Measurements from ENCODE around the gene CKAP4.
"Not testable (repeated sequence)": the region's sequence is repeated elsewhere in the genome, so short reads cannot be mapped to it uniquely, and the experiment has no call there.

CKAP4 gene, protein sequence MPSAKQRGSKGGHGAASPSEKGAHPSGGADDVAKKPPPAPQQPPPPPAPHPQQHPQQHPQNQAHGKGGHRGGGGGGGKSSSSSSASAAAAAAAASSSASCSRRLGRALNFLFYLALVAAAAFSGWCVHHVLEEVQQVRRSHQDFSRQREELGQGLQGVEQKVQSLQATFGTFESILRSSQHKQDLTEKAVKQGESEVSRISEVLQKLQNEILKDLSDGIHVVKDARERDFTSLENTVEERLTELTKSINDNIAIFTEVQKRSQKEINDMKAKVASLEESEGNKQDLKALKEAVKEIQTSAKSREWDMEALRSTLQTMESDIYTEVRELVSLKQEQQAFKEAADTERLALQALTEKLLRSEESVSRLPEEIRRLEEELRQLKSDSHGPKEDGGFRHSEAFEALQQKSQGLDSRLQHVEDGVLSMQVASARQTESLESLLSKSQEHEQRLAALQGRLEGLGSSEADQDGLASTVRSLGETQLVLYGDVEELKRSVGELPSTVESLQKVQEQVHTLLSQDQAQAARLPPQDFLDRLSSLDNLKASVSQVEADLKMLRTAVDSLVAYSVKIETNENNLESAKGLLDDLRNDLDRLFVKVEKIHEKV

DNA sequence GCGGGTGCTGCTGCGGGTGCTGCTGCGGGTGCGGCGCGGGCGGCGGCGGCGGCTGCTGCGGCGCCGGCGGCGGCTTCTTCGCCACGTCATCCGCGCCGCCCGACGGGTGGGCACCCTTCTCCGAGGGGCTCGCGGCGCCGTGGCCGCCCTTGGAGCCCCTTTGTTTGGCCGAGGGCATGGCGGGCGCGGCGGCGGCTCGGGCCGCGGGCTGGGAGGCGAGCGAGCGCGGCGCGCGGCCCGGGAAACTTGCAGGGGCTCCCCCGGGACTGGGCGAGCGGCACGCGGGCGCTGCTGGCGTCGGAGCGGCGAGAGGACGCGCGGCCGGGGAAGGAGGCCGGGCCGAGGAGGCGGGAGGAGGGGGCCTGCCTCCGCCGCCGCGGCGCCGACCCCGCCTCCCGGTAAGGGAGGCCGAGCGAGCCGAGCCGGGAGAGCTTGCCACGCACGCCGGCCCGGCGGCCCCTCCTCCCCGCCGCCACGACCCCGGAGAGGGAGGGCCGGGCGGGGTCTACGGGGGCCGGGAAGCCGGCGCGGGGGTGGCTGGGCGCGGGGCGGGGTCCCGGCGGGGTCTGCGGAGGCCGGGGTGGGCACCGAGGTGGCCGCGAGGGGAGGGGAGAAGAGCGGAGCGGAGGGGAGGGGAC, at the start of gene CKAP4:
Gene CKAP4 (minus strand): TSS at position 347 of the 638 bp plus-strand sequence. CDS start 169 bp downstream, at position 178.
- no peak for DNase-seq

GRCh38 chr12:106297075-106297474, 49.3 kb upstream of the CKAP4 start:
- DNase-seq: no peak

GRCh38 chr12:106296179-106296877, 48.5 kb upstream of the CKAP4 start:
- no peak for DNase-seq

GRCh38 chr12:106292339-106292738, 44.5 kb upstream of the CKAP4 start:
- no peak for DNase-seq

- no peak for DNase-seq
Measured at GRCh38 chr12:106291342-106291741, 43.5 kb upstream of the CKAP4 start.

GRCh38 chr12:106290666-106291065, 42.8 kb upstream of the CKAP4 start:
- no peak for DNase-seq

DNA sequence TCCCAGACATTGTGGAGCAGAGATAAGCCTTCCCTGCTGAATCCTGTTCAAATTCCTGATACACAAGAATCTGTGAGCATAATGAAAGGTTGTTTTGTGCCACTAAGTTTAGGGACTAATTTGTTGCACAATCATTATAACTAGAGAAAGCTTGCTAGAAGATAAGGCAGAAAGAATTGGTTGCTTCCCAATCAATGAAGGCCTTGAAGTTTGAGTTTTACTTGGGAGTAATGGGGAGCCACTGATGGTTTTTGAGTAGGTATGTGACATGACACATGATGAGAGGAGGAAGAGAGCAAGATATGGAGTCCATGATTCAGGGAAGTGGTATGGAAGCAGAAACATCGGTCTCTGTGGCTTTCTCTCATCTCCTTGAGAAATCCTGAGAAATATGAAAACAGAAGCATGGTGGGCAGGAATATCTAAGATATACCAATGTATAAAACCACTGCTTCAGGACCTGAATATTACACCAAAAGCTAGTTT, 41.4 kb upstream of the CKAP4 start:
- no peak for DNase-seq

- no peak for DNase-seq
Measured at GRCh38 chr12:106288494-106289195, 40.8 kb upstream of the CKAP4 start.

DNA sequence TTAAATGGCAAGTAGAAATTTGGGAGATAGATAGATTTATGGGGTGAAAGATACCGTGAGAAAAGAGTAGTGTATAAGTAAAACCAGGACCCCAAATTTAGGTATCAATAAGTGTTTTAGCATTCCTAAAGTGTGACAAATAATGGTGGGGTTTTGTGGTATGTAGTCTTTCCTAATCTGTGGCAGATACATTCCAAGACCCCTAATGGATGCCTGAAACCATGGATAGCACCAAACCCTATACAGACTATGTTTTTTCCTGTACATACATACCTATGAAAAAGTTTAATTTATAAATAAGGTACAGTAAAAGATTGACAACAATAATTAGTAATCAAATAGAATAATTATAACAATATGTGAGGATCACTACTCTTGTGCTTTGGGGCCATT, 40.3 kb upstream of the CKAP4 start:
- no peak for DNase-seq

GRCh38 chr12:106287364-106287763, 39.5 kb upstream of the CKAP4 start:
- no peak for DNase-seq

- not testable (repeated sequence) for DNase-seq
Measured at GRCh38 chr12:106286576-106287162, 38.8 kb upstream of the CKAP4 start.

DNA sequence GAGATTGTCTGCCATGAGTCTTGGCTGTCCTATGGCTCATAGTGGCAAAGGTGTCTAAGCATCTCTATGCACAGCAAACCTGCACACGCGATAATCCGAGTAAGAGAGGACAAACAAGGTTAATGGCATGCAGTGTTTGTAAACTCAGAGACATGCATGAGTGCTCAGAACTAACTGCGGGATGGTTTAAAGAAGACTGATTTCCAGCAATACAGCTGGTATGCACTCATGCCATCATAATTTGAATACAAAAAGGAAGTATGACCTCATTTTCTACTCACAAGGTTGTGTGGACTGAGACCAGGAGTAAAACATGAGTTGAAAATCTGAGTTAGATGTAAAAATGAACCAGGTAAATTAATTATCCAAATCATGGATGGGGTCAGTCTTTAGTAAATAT, 38.2 kb upstream of the CKAP4 start:
- DNase-seq: no peak

GRCh38 chr12:106284358-106285105, 36.7 kb upstream of the CKAP4 start:
- no peak for DNase-seq

GRCh38 chr12:106282457-106283097, 34.8 kb upstream of the CKAP4 start:
- no peak for DNase-seq

DNA sequence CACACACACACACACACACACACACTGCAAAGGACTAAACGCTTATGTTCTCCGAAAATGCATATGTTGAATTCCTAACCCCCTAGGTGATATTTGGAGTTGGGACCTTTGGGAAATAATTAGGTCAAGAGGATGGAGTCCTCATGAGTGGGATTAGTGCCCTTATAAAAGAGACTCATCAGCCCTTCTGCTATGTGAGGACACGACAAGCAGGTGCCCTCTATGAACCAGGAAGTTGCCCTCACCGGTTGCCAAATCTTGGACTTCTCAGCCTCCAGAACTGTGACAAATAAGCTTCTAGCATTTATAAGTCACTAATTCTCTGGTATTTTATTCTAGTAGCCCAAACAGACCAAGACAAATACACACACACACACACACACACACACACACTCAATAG, 34.0 kb upstream of the CKAP4 start:
- no peak for DNase-seq

- no peak for DNase-seq
Measured at GRCh38 chr12:106281056-106281782, 33.4 kb upstream of the CKAP4 start.

DNA sequence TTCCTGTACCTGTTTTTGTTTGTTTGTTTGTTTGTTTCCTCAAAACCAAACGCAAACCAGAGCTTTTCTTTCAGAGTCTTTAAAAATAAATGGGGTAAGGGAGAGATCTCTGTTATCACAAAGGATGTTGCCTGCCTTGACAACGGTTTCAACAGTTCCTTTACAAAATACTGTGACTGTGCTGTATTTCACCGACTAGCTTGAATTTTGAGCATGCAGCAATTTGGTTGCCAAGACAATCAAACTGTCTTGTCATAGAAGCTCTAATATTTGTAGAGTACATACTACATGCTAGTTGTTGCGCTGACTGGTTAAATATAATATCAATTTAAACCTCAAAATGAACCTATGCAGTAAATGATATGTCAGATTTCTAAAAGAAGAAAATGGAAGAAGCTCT, 32.3 kb upstream of the CKAP4 start:
- DNase-seq: no peak

DNA sequence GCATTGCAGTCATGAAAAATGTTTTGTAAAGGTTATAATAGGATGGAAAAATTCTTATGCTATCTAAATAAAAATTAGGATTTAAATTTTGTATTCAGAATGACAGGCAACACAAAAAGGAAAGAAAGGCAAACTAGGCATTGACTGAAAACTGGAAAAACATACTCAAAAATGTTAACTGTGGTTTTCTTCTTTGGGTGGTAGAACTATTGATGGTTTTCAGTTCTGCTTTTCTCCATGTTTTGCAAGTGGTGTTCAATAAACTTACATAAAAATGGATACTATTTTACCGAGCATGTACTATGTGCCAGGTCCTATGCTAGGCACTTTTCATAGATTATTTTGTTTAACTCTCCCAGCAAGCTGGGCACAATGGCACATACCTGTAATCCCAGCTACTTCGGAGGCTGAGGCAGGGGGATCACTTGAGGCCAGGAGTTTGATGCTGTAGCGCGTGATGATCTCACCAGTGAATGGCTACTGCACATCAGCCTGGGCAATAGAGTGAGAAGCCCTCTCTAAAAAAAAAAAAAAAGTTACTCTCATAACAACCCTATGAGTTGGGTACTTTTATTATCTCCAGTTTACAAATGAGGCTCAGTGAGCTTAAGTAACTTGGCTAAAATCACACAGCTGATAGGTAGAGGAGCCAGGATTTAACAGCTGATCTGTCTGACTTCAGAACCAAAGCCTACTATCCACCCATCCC, 28.4 kb upstream of the CKAP4 start:
- DNase-seq: no peak

GRCh38 chr12:106275458-106275857, 27.6 kb upstream of the CKAP4 start:
- no peak for DNase-seq
